Testis (tissue), 2 donors: ENCODE data around the gene SPTSSA.

ENCODE experiments used
- POLR2A ChIP-seq: fragments of 450-650 bp; IDR thresholded peaks from one replicate; pipeline ENCODE4 v1.6.1; 2017; ENCODE audit warnings: antibody characterized with exemption, mild to moderate bottlenecking, moderate library complexity
- TF ChIP-seq, protein P1 (sequence below), 3 experiments: fragments of 450-650 bp in 2 of 3; fragments of 200-600 bp in 1 of 3; sonication (generic) in 1 of 3; IDR thresholded peaks; one replicate each; pipeline ENCODE4 v1.5.1; 2016 to 2019; ENCODE audit warnings: antibody characterized with exemption in 3 of 3, mild to moderate bottlenecking in 2 of 3, moderate library complexity in 1 of 3

DNA sequence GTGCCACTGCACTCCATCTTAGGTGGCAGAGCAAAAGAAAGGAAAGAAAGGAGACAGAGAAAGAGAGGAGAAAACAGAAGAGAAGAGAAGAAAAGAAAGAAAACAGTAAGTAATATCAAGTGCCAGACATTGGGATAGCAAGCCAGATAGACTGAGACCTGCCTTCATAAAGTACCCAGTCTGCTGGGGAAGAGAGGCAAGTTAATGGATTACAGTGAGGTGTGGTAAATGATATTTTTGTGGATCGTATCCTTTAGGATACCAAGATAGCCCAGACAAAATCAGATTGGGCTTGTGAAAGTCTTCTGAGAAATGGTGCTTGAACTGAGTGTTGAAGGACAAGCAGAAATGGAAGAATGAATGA is 1.5 kb upstream of the SPTSSA start:
- TF ChIP-seq, protein P1, sequence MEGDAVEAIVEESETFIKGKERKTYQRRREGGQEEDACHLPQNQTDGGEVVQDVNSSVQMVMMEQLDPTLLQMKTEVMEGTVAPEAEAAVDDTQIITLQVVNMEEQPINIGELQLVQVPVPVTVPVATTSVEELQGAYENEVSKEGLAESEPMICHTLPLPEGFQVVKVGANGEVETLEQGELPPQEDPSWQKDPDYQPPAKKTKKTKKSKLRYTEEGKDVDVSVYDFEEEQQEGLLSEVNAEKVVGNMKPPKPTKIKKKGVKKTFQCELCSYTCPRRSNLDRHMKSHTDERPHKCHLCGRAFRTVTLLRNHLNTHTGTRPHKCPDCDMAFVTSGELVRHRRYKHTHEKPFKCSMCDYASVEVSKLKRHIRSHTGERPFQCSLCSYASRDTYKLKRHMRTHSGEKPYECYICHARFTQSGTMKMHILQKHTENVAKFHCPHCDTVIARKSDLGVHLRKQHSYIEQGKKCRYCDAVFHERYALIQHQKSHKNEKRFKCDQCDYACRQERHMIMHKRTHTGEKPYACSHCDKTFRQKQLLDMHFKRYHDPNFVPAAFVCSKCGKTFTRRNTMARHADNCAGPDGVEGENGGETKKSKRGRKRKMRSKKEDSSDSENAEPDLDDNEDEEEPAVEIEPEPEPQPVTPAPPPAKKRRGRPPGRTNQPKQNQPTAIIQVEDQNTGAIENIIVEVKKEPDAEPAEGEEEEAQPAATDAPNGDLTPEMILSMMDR (IDR thresholded peaks at IDR 0.05), result no peak
- no peak for TF ChIP-seq POLR2A
